ENCODE data around the gene CCR9. TPM values are rescaled to one million over a fixed set of nuclear protein-coding genes. Genes with fewer than 3 reads are reported as not detected.

CCR9 gene
- total RNA-seq, 1 experiment from 2014 or later = not detected

DNA sequence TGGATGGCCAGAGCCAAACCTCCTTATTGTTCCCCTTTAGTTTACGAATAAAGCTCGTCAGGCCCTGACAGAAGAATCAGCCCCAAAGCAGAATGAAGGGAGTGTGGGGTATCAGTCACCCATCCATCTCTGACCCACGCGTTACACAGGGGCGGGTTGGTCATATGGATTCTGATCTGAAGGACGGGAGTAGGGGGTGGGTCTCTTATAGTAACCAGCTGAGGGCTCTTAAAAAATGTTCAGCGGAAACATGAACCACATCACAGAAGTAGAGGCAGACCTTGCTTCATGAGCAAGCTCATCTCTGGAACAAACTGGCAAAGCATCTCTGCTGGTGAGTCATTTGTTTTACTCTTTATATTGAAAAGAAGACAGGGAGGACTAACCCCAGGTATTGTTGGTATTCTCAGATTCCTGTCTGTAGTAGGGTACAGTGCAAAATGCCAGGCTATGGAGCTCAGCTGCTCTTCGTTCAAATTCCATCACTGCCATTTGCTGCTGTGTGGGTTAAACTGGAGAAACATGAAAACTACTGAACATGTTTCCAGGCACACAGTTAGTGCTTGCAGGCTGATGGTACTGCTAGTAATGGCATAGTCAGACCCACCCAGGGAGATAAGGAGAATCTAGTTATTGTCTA, 57.0 kb downstream of the CCR9 start, which contains the start of gene CXCR6:
Gene CXCR6 (plus strand): TSS at position 258 of the 640 bp plus-strand sequence. CDS start 3,018 bp downstream, outside the sequence.
- Histone ChIP-seq H3K9me2 (ENCODE audit: insufficient read depth) (no peaks in the 10 kb centered on the region), H3K4me1 (ENCODE audit: control insufficient read depth in 1 of 2, insufficient read depth in 2 of 2, low read length in 2 of 2) (peaks cover 0 to 6% of the 10 kb centered on the region in 2 experiments; a peak in 1 of 4 replicates), H4K20me1 (ENCODE audit: insufficient read depth) (no peaks in the 10 kb centered on the region), H3K36me3 (ENCODE audit: control insufficient read depth in 1 of 2, insufficient read depth in 2 of 2, low read length in 2 of 2) (peaks cover 2 to 22% of the 10 kb centered on the region in 2 experiments; a peak in 2 of 4 replicates), H3K79me2 (ENCODE audit: insufficient read depth, low read length) (no peaks in the 10 kb centered on the region), H3K27ac (ENCODE audit: low read depth, low read length) (no peak within 1 kb of the TSS), H3K27me3 (ENCODE audit: insufficient read depth, low read length) (no peaks in the 10 kb centered on the region), H3K4me3 (replicated peaks in 1 of 2; ENCODE audit: low read depth in 1 of 2, low read length in 2 of 2) (no peak within 1 kb of the TSS), H3K9ac (ENCODE audit: low read length) (no peak within 1 kb of the TSS), H3K9me3 (ENCODE audit: control insufficient read depth in 1 of 2, insufficient read depth in 1 of 2, low read depth in 1 of 2, low read length in 2 of 2) (no peaks in the 10 kb centered on the region), H2AFZ (ENCODE audit: low read depth, low read length, poor library complexity, severe bottlenecking) (no peak within 1 kb of the TSS), H3K4me2 (ENCODE audit: low read length) (no peak within 1 kb of the TSS)
- CTCF ChIA-PET = interaction anchor here (0.9 to 1.0 kb wide), 2 partner anchors 133 to 136 kb away, joined by 4 read pairs; no protein-coding TSS in a partner anchor
- intact Hi-C loops (cut with micrococcal nuclease) = no loop called here
- RAD21 ChIA-PET (ENCODE audit: low non-redundant PET in 1 of 2, low total read pairs in 2 of 2, uncharacterized antibody in 2 of 2, unreplicated experiment in 2 of 2) = no interaction called here
- no TSS peak for BruUV-seq (replicated peaks)
- no peak for TF ChIP-seq YY1 (IDR thresholded peaks at IDR 0.05; ENCODE audit: extremely low read depth, insufficient replicate concordance, low read depth, low read length)
- no peak for TF ChIP-seq CEBPB (IDR thresholded peaks at IDR 0.05; ENCODE audit: low read depth)
- no peak for TF ChIP-seq SRF (IDR thresholded peaks at IDR 0.05; ENCODE audit: low read depth)
- no peak for TF ChIP-seq POLR2AphosphoS5 (IDR thresholded peaks at IDR 0.05; ENCODE audit: low read depth, low read length)
- no peak for TF ChIP-seq FOSL1 (IDR thresholded peaks at IDR 0.05; ENCODE audit: low read depth)
- TF ChIP-seq, protein P1, sequence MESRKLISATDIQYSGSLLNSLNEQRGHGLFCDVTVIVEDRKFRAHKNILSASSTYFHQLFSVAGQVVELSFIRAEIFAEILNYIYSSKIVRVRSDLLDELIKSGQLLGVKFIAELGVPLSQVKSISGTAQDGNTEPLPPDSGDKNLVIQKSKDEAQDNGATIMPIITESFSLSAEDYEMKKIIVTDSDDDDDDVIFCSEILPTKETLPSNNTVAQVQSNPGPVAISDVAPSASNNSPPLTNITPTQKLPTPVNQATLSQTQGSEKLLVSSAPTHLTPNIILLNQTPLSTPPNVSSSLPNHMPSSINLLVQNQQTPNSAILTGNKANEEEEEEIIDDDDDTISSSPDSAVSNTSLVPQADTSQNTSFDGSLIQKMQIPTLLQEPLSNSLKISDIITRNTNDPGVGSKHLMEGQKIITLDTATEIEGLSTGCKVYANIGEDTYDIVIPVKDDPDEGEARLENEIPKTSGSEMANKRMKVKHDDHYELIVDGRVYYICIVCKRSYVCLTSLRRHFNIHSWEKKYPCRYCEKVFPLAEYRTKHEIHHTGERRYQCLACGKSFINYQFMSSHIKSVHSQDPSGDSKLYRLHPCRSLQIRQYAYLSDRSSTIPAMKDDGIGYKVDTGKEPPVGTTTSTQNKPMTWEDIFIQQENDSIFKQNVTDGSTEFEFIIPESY (IDR thresholded peaks at IDR 0.05; ENCODE audit: extremely low read depth, insufficient replicate concordance, low read length) = no peak
- TF ChIP-seq POLR2A (IDR thresholded peaks at IDR 0.05; ENCODE audit: borderline replicate concordance, extremely low read depth, insufficient read depth, insufficient read length) = no peak
- no peak for TF ChIP-seq ELF1 (IDR thresholded peaks at IDR 0.05; ENCODE audit: borderline replicate concordance, low read depth)
- TF ChIP-seq, protein P2, sequence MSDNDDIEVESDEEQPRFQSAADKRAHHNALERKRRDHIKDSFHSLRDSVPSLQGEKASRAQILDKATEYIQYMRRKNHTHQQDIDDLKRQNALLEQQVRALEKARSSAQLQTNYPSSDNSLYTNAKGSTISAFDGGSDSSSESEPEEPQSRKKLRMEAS (IDR thresholded peaks at IDR 0.05) = no peak
- TF ChIP-seq EZH2 (IDR thresholded peaks at IDR 0.05) = no peak
- TF ChIP-seq EZH2phosphoT487 (IDR thresholded peaks at IDR 0.05; ENCODE audit: borderline replicate concordance) = no peak
- no peak for TF ChIP-seq SP1 (IDR thresholded peaks at IDR 0.05; ENCODE audit: low read depth)
- TF ChIP-seq EGR1 (IDR thresholded peaks at IDR 0.05; ENCODE audit: low read depth) = no peak
- POLR2A ChIA-PET = no interaction called here
- ATAC-seq (no peak), DNase-seq (ENCODE audit: low read depth, low spot score) (no peak)

Data from HCT116 (cell line).